Fibroblast of lung (primary cell): Measurements from ENCODE around the gene CFAP221.

Experiments used
- EZH2 ChIP-seq: IDR thresholded peaks from 2 replicates; pipeline ENCODE4 v1.5.1; 2012; ENCODE audit warnings: low read length, control low read depth, mild to moderate bottlenecking; ENCODE audit errors: missing control alignments
- TF ChIP-seq, protein P1 (sequence below), 2 donors: IDR thresholded peaks in 1 of 2; conservative IDR thresholded peaks in 1 of 2; 1 replicate in 1 of 2; 2 replicates in 1 of 2; pipeline ENCODE4 v1.5.1; 2011 to 2012; ENCODE audit warnings: low read length in 2 of 2, control low read depth in 1 of 2, inconsistent platforms in 1 of 2, low read depth in 1 of 2, mild to moderate bottlenecking in 1 of 2

DNA sequence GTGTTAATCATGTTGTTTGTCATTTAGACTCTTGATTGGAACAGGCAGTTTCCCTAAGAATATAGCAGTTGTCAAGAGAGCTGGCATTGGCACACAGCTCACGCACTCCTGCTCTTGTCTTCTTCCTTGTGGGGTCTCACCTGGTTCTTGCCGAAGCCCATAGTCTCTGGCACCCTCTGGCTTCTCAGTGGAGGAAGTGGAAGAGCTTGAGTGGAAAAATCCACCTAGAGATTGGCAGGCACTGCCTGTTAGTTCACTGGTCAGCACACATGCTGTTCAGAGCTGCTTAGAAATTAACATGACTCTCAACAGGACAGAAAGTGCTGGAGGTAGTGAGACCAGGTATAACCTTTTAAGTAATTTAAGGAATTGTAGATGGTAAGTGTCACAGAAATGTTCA, 48.3 kb upstream of the CFAP221 start:
- TF ChIP-seq, protein P1, sequence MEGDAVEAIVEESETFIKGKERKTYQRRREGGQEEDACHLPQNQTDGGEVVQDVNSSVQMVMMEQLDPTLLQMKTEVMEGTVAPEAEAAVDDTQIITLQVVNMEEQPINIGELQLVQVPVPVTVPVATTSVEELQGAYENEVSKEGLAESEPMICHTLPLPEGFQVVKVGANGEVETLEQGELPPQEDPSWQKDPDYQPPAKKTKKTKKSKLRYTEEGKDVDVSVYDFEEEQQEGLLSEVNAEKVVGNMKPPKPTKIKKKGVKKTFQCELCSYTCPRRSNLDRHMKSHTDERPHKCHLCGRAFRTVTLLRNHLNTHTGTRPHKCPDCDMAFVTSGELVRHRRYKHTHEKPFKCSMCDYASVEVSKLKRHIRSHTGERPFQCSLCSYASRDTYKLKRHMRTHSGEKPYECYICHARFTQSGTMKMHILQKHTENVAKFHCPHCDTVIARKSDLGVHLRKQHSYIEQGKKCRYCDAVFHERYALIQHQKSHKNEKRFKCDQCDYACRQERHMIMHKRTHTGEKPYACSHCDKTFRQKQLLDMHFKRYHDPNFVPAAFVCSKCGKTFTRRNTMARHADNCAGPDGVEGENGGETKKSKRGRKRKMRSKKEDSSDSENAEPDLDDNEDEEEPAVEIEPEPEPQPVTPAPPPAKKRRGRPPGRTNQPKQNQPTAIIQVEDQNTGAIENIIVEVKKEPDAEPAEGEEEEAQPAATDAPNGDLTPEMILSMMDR (conservative IDR thresholded peaks at IDR 0.05 in 1 of 2, IDR thresholded peaks at IDR 0.05 in 1 of 2; ENCODE audit: low read depth in 1 of 2, low read length in 2 of 2), result no peak
- no peak for TF ChIP-seq EZH2
